ENCODE data around the gene AKAP6.

Gene AKAP6

GRCh38 chr14:32512348-32512747, 183.2 kb downstream of the AKAP6 start:
- Histone ChIP-seq H3K27me3 (replicated peaks) (no peaks in the 10 kb centered on the region), H3K4me3 (ENCODE audit: low read depth, low read length) (no peak overlapping the region), H3K27ac (no peak overlapping the region), H3K36me3 (replicated peaks) (no peaks in the 10 kb centered on the region)
- in situ Hi-C loops (cut with HindIII; ENCODE audit: low pct_ligation_motif_present, low sequenced_read_pairs): no loop called here
- TF ChIP-seq, protein P1, sequence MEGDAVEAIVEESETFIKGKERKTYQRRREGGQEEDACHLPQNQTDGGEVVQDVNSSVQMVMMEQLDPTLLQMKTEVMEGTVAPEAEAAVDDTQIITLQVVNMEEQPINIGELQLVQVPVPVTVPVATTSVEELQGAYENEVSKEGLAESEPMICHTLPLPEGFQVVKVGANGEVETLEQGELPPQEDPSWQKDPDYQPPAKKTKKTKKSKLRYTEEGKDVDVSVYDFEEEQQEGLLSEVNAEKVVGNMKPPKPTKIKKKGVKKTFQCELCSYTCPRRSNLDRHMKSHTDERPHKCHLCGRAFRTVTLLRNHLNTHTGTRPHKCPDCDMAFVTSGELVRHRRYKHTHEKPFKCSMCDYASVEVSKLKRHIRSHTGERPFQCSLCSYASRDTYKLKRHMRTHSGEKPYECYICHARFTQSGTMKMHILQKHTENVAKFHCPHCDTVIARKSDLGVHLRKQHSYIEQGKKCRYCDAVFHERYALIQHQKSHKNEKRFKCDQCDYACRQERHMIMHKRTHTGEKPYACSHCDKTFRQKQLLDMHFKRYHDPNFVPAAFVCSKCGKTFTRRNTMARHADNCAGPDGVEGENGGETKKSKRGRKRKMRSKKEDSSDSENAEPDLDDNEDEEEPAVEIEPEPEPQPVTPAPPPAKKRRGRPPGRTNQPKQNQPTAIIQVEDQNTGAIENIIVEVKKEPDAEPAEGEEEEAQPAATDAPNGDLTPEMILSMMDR (IDR thresholded peaks at IDR 0.05; ENCODE audit: low read depth, low read length, missing control alignments): no peak
- DNase-seq: no peak

DNA sequence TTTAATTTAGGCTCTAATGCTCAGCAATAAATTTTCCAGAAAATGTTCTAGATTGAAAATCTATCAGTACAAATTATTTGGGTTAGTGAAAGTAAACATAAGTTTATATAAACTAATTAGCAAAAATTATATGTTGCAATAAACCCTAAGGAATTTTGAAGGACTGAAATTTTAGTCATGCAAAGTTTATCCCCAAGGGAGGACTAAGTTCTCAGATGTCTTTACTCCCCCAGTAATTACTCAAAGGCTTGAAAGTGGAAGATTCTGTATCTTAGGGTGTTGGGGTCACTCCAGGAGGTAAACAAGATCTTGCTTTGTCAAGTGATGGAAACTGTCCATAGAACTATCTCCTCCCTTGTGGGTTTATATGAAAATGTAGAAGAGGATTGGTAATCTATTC, 183.7 kb downstream of the AKAP6 start:
- H3K36me3 ChIP-seq (replicated peaks): no peaks in the 10 kb centered on the region
- TF ChIP-seq, protein P1 (IDR thresholded peaks at IDR 0.05; ENCODE audit: low read depth, low read length, missing control alignments): no peak
- in situ Hi-C loops (cut with HindIII; ENCODE audit: low pct_ligation_motif_present, low sequenced_read_pairs): no loop called here
- H3K27me3 ChIP-seq (replicated peaks): no peaks in the 10 kb centered on the region
- no peak overlapping the region for H3K27ac ChIP-seq
- H3K4me3 ChIP-seq (ENCODE audit: low read depth, low read length): no peak overlapping the region
- no peak for DNase-seq

- Histone ChIP-seq H3K27ac (no peak overlapping the region), H3K36me3 (replicated peaks) (no peaks in the 10 kb centered on the region), H3K4me3 (ENCODE audit: low read depth, low read length) (no peak overlapping the region), H3K27me3 (replicated peaks) (no peaks in the 10 kb centered on the region)
- TF ChIP-seq, protein P1 (IDR thresholded peaks at IDR 0.05; ENCODE audit: low read depth, low read length, missing control alignments): no peak
- in situ Hi-C loops (cut with HindIII; ENCODE audit: low pct_ligation_motif_present, low sequenced_read_pairs): no loop called here
- DNase-seq: no peak
These were observed 184.5 kb downstream of the AKAP6 start for GRCh38 chr14:32513571-32514009.

- Histone ChIP-seq H3K27ac (peak overlapping the region; percentile 8), H3K36me3 (replicated peaks) (no peaks in the 10 kb centered on the region), H3K27me3 (replicated peaks) (no peaks in the 10 kb centered on the region), H3K4me3 (ENCODE audit: low read depth, low read length) (no peak overlapping the region)
- TF ChIP-seq, protein P1 (IDR thresholded peaks at IDR 0.05; ENCODE audit: low read depth, low read length, missing control alignments): no peak
- in situ Hi-C loops (cut with HindIII; ENCODE audit: low pct_ligation_motif_present, low sequenced_read_pairs): no loop called here
- no peak for DNase-seq
These were observed 185.1 kb downstream of the AKAP6 start for GRCh38 chr14:32514236-32514635.

GRCh38 chr14:32514681-32515080, 185.6 kb downstream of the AKAP6 start:
- H3K4me3 ChIP-seq (ENCODE audit: low read depth, low read length): no peak overlapping the region
- TF ChIP-seq, protein P1 (IDR thresholded peaks at IDR 0.05; ENCODE audit: low read depth, low read length, missing control alignments): no peak
- H3K27me3 ChIP-seq (replicated peaks): no peaks in the 10 kb centered on the region
- H3K36me3 ChIP-seq (replicated peaks): no peaks in the 10 kb centered on the region
- in situ Hi-C loops (cut with HindIII; ENCODE audit: low pct_ligation_motif_present, low sequenced_read_pairs): no loop called here
- H3K27ac ChIP-seq: no peak overlapping the region
- DNase-seq: no peak

GRCh38 chr14:32524609-32525375, 195.7 kb downstream of the AKAP6 start:
- in situ Hi-C loops (cut with HindIII; ENCODE audit: low pct_ligation_motif_present, low sequenced_read_pairs): no loop called here
- no peak overlapping the region for H3K4me3 ChIP-seq (ENCODE audit: low read depth, low read length)
- TF ChIP-seq, protein P1 (IDR thresholded peaks at IDR 0.05; ENCODE audit: low read depth, low read length, missing control alignments): no peak
- no peaks in the 10 kb centered on the region for H3K36me3 ChIP-seq (replicated peaks)
- no peak for DNase-seq
- no peaks in the 10 kb centered on the region for H3K27me3 ChIP-seq (replicated peaks)
- H3K27ac ChIP-seq: no peak overlapping the region
